Stimulated activated CD8-positive, alpha-beta memory T cell treated with anti-CD3 and anti-CD28 coated beads, Interleukin-12 subunit alpha, Interleukin-12 subunit beta, amount 100 ng/mL, for 4 hours (primary cell): Measurements from ENCODE around the gene ZSCAN31.
A peak's percentile ranks its signal among the peaks of the same experiment; 100 is the strongest.
"Not testable (repeated sequence)": the region's sequence is repeated elsewhere in the genome, so short reads cannot be mapped to it uniquely, and the experiment has no call there.

Source experiments
- DNase-seq: peaks from one replicate; pipeline ENCODE4 v3.0.0-alpha.2; 2020; ENCODE audit warnings: low read depth

Gene ZSCAN31

GRCh38 chr6:28317866-28318265 is 18.1 kb downstream of the ZSCAN31 start:
- DNase-seq: not testable (repeated sequence)

GRCh38 chr6:28315628-28316027 is 20.3 kb downstream of the ZSCAN31 start:
- DNase-seq: no peak

GRCh38 chr6:28312939-28313338 is 23.0 kb downstream of the ZSCAN31 start:
- no peak for DNase-seq

GRCh38 chr6:28311139-28311823 is 24.7 kb downstream of the ZSCAN31 start:
- DNase-seq: no peak

GRCh38 chr6:28306363-28306762 is 29.6 kb downstream of the ZSCAN31 start:
- DNase-seq: not testable (repeated sequence)

GRCh38 chr6:28303570-28303969 is 32.4 kb downstream of the ZSCAN31 start:
- no peak for DNase-seq

GRCh38 chr6:28296520-28297060 is 39.4 kb downstream of the ZSCAN31 start:
- DNase-seq: no peak

GRCh38 chr6:28295326-28295725 is 40.6 kb downstream of the ZSCAN31 start:
- DNase-seq: no peak

GRCh38 chr6:28291573-28291972 is 44.4 kb downstream of the ZSCAN31 start:
- no peak for DNase-seq

GRCh38 chr6:28282926-28283325 is 53.0 kb downstream of the ZSCAN31 start:
- no peak for DNase-seq

- peak; percentile 17 for DNase-seq
These were observed 54.5 kb downstream of the ZSCAN31 start, which contains the start of gene PGBD1 for GRCh38 chr6:28281288-28282064. PGBD1 (plus strand) TSS chr6:28281572; CDS start chr6:28283814, 2,242 bp downstream.

GRCh38 chr6:28280595-28281287 is 55.2 kb downstream of the ZSCAN31 start:
- no peak for DNase-seq

GRCh38 chr6:28277746-28278145 is 58.2 kb downstream of the ZSCAN31 start:
- no peak for DNase-seq

- no peak for DNase-seq
These were observed 61.1 kb downstream of the ZSCAN31 start for GRCh38 chr6:28274888-28275287.
